ENCODE measurements around the gene PEAK1.

PEAK1 gene

GRCh38 chr15:77355321-77355720, 64.6 kb downstream of the PEAK1 start:
- DNase-seq (ENCODE audit: low spot score): no peak

- no peak for DNase-seq (ENCODE audit: low spot score)
These were observed 65.8 kb downstream of the PEAK1 start for GRCh38 chr15:77354063-77354462.

- no peak for DNase-seq (ENCODE audit: low spot score)
These were observed 67.0 kb downstream of the PEAK1 start for GRCh38 chr15:77352887-77353286.

- no peak for DNase-seq (ENCODE audit: low spot score)
These were observed 69.1 kb downstream of the PEAK1 start for GRCh38 chr15:77350792-77351191.

GRCh38 chr15:77349666-77350065, 70.2 kb downstream of the PEAK1 start:
- DNase-seq (ENCODE audit: low spot score): no peak

GRCh38 chr15:77348511-77348910, 71.4 kb downstream of the PEAK1 start:
- no peak for DNase-seq (ENCODE audit: low spot score)

GRCh38 chr15:77347197-77347596, 72.7 kb downstream of the PEAK1 start:
- no peak for DNase-seq (ENCODE audit: low spot score)

GRCh38 chr15:77346245-77347036, 73.5 kb downstream of the PEAK1 start:
- DNase-seq (ENCODE audit: low spot score): no peak

GRCh38 chr15:77342807-77343206, 77.1 kb downstream of the PEAK1 start:
- peak; percentile 10 for DNase-seq (ENCODE audit: low spot score)

GRCh38 chr15:77340245-77340644, 79.7 kb downstream of the PEAK1 start:
- no peak for DNase-seq (ENCODE audit: low spot score)

- DNase-seq (ENCODE audit: low spot score): no peak
These were observed 83.9 kb downstream of the PEAK1 start for GRCh38 chr15:77336006-77336405.

GRCh38 chr15:77335298-77335697, 84.6 kb downstream of the PEAK1 start:
- no peak for DNase-seq (ENCODE audit: low spot score)

GRCh38 chr15:77333166-77333565, 86.7 kb downstream of the PEAK1 start:
- no peak for DNase-seq (ENCODE audit: low spot score)

GRCh38 chr15:77329202-77329601, 90.7 kb downstream of the PEAK1 start:
- DNase-seq (ENCODE audit: low spot score): no peak

- DNase-seq (ENCODE audit: low spot score): no peak
These were observed 91.9 kb downstream of the PEAK1 start for GRCh38 chr15:77327844-77328529.

GRCh38 chr15:77327168-77327567, 92.7 kb downstream of the PEAK1 start:
- DNase-seq (ENCODE audit: low spot score): no peak

- no peak for DNase-seq (ENCODE audit: low spot score)
These were observed 93.5 kb downstream of the PEAK1 start for GRCh38 chr15:77326366-77326765.

- no peak for DNase-seq (ENCODE audit: low spot score)
These were observed 107.4 kb downstream of the PEAK1 start for GRCh38 chr15:77312523-77312922.

GRCh38 chr15:77311618-77312398, 108.1 kb downstream of the PEAK1 start:
- no peak for DNase-seq (ENCODE audit: low spot score)

GRCh38 chr15:77311020-77311419, 108.9 kb downstream of the PEAK1 start:
- DNase-seq (ENCODE audit: low spot score): no peak

- DNase-seq (ENCODE audit: low spot score): no peak
These were observed 110.5 kb downstream of the PEAK1 start for GRCh38 chr15:77309392-77309791.

GRCh38 chr15:77305953-77306352, 114.0 kb downstream of the PEAK1 start:
- no peak for DNase-seq (ENCODE audit: low spot score)

All from putamen (tissue), 1 donor.